HL-60 (cell line): ENCODE results near the gene GALNT15.

Experiments used
- GABPA ChIP-seq: IDR thresholded peaks from 2 replicates; pipeline ENCODE4 v1.6.1; 2012; ENCODE audit warnings: low read depth
- POLR2AphosphoS5 ChIP-seq: IDR thresholded peaks from 2 replicates; pipeline ENCODE4 v1.6.1; 2012; ENCODE audit warnings: low read depth
- SPI1 ChIP-seq: IDR thresholded peaks from 2 replicates; pipeline ENCODE4 v1.6.1; 2012; ENCODE audit warnings: low read depth, mild to moderate bottlenecking, borderline replicate concordance
- TF ChIP-seq, protein P1 (sequence below): IDR thresholded peaks from one replicate; pipeline ENCODE4 v1.5.1; 2011; ENCODE audit warnings: low read length, control low read depth, inconsistent platforms; ENCODE audit not compliant: insufficient read depth
- TF ChIP-seq, protein P2 (sequence below): IDR thresholded peaks from 2 replicates; pipeline ENCODE4 v1.6.1; 2012; ENCODE audit warnings: low read depth; ENCODE audit not compliant: insufficient replicate concordance

DNA sequence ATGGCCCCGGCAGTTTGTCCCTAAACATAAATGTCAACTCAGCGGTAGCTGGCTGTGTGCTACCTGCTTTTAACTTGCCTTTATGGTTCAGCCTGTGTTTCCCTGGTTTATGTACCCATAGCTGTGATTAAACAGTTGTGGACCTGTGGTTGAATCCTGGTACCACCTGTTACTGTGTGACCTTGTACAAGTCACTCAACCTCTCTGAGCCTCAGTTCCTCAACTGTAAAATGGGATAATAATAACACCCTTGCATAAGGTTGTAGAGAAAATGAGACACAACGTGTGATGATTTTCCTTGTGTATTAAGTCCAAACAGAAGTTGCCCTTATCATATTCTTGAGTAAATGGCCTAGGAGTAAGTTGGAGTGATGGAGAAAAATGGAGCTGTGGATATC lies 6.3 kb downstream of the GALNT15 start:
- TF ChIP-seq, protein P1, sequence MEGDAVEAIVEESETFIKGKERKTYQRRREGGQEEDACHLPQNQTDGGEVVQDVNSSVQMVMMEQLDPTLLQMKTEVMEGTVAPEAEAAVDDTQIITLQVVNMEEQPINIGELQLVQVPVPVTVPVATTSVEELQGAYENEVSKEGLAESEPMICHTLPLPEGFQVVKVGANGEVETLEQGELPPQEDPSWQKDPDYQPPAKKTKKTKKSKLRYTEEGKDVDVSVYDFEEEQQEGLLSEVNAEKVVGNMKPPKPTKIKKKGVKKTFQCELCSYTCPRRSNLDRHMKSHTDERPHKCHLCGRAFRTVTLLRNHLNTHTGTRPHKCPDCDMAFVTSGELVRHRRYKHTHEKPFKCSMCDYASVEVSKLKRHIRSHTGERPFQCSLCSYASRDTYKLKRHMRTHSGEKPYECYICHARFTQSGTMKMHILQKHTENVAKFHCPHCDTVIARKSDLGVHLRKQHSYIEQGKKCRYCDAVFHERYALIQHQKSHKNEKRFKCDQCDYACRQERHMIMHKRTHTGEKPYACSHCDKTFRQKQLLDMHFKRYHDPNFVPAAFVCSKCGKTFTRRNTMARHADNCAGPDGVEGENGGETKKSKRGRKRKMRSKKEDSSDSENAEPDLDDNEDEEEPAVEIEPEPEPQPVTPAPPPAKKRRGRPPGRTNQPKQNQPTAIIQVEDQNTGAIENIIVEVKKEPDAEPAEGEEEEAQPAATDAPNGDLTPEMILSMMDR: no peak
- TF ChIP-seq POLR2AphosphoS5 (no peak), GABPA (no peak), SPI1 (no peak)
- TF ChIP-seq, protein P2, sequence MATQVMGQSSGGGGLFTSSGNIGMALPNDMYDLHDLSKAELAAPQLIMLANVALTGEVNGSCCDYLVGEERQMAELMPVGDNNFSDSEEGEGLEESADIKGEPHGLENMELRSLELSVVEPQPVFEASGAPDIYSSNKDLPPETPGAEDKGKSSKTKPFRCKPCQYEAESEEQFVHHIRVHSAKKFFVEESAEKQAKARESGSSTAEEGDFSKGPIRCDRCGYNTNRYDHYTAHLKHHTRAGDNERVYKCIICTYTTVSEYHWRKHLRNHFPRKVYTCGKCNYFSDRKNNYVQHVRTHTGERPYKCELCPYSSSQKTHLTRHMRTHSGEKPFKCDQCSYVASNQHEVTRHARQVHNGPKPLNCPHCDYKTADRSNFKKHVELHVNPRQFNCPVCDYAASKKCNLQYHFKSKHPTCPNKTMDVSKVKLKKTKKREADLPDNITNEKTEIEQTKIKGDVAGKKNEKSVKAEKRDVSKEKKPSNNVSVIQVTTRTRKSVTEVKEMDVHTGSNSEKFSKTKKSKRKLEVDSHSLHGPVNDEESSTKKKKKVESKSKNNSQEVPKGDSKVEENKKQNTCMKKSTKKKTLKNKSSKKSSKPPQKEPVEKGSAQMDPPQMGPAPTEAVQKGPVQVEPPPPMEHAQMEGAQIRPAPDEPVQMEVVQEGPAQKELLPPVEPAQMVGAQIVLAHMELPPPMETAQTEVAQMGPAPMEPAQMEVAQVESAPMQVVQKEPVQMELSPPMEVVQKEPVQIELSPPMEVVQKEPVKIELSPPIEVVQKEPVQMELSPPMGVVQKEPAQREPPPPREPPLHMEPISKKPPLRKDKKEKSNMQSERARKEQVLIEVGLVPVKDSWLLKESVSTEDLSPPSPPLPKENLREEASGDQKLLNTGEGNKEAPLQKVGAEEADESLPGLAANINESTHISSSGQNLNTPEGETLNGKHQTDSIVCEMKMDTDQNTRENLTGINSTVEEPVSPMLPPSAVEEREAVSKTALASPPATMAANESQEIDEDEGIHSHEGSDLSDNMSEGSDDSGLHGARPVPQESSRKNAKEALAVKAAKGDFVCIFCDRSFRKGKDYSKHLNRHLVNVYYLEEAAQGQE: no peak
